ENCODE results near the gene WWOX.

The WWOX gene

DNA sequence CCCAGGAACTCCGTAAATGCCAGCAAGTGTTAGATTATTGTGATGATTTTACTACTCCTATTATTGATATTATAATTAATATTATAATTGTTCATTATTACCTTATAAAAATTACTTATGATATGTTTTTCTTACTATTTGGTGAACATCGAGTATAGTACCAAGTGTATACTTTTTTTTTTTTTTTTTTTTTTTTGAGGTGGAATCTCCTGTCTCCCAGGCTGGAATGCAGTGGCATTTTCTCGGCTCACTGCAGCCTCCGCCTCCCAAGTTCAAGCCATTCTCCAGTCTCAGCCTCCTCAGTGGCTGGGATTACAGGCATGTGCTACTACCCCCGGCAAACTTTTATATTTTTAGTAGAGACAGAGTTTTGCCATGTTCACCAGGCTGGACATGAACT is 347.0 kb downstream of the WWOX start:
- no peak for DNase-seq

DNA sequence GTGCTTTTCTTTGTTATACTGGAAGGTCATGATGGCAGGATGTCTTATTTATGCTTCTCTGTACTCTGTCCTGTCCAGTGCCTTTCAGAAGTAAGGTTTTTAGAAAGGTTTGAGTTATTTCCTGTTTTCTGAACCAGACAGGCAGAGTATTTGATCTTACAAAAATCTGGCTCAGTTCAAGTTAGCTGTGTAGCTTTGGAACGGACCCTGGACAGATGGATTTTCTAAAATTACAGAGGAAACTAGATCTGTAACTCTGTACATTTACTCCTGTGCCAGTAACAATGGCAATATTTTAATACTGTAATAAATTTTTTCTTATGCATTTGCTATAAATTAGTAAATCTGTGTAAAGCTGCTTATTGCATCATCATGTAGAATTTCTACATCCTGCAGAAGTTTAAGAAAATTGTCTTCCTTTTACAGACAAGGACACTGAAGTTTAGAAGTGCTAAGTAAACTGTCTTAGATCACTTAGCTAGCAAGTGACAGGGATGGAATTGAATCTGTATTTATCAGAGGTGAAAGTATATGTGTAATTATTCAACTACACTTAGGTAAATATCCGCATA is 347.6 kb downstream of the WWOX start:
- no peak for DNase-seq

DNA sequence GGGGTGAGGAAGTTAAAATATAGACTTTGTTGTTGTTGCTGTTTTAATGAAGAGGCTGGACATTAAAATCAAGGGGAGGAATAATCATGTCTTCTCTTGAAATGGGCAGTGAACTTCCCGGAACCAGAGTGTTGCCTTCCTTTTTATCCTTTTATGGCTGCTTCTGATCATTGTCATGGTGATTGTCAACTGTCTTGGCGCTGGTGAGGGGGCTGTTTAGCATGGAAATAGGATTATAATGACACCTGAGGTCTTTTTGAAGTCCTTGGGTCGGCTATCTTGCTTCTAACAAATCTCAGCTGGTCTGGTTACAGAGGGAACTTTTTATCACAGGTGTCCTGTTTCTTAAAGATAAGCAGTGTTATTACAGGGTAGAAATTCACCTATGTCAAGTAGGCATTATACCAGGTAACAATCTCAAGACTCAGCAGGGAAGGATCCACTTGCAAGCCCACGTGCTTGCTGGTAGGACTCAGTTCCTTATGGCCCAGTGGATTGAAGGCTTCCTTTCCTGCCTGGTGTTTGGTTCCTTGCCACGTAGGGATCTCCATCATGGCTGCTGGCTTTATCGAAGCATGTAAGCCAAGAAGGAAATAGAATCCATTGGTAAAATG is 349.3 kb downstream of the WWOX start:
- DNase-seq: no peak

DNA sequence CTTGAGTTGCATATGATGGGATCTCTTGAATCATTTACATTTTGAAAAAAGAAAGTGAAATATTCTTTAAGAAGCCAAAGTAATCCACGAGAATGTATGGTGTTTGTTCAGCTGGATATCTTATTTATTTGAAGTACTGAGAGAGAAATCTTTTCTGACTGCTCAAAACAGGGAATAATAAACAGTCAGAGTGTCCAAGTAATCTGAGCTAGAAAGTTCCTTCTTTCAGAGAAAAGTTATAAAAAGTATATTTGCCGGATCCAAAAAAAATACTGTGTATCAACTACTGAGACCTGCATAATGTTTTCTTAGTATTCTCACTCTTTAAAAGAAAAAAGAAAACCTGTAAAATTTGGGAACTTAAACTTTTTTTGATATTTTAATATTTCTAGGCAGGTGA is 350.8 kb downstream of the WWOX start:
- DNase-seq: no peak

DNA sequence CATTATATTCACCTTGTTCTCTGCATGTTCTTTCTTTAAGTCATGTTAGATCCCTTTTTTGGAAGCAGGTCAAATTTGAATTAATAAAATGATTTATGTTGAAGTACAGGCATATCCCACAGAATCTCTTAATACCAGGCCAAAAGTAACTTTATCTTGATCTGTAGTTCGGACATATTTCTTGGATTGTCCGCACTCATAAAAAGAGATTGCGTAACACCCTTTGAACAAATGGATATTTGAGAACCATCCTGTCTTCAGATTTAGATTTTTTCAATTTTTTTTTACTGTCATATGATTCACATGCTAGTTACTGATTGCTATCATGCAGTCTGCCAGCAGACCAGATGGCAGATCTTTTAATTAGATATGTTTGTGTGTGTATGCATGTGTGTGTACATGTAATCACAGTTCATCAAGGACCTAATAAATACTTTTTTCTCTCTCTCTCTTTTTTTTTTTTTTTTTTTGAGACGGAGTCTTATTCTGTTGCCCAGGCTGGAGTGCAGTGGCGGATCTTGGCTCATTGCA is 352.6 kb downstream of the WWOX start:
- DNase-seq: no peak

DNA sequence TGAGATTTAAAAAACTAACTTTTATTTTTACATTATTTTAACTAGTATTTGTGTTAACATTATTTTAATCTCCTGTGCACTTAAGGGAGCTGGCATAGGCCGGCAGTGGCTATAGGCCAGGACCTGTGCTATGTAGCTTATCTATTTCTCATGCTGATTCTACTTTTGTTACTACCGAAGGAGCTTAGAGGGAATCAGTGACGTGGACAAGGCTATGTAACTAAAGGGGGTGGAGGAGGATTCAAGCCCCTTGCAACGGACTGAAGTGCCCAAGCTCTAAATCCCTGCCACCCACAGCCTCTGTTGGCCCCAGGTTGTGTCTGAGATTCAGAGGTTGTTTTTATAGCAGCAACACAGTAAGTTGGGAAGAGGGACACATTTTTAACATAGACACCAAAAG is 356.4 kb downstream of the WWOX start:
- no peak for DNase-seq

DNA sequence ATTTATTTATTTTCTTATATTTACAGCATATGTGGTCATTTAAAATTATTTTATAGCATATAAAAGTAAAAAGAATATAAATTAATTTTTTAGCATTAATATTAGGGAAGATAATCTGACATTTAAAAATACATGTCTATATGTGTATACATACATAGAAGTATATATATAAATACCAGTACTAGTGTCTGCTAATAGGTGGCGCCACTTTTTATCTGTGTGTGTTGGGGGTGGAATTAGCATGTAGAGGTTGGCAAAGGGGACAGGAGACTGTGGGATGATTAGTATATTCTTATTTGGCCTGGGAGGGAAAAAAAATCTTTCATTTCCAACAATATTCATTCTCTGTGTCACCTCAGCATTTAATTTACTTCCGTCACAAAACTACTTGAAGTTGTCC is 359.1 kb downstream of the WWOX start:
- DNase-seq: no peak

DNA sequence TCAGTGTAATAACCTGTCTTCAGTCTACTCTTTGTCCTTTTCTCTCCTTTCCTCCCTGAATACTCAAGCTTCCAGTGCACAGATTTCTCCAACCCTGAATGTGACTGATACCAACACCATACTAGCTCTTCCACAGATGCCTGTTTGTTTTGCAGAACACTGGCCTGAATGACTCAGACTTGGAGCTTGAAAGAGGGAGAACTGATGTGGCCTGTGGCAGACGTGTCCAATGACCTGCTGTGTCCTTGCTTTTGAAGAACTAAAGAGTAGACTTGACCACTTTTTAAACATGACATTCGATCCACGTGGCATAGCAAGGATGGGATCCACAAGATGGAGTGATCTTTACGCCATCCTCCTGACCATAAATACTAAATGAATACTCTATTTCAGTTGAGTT is 361.0 kb downstream of the WWOX start:
- DNase-seq: no peak

DNA sequence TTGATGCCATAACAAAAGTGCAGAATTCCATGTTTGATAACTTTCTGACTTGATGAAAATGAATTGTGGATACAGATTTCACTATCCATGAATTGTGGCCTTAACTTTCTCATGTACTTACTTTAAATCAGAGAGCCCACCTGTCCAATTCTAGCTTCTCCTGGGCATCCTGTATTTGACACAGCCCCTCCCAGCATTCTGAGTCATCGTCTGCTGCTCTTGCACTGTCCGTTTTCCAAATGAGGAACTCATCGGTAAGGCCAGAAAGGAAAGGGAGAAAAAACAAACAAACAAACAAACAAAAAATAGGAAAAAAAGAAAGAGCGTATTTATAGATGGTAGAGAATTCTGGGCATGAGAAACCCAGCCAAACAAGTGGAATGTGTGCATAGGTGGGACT is 361.6 kb downstream of the WWOX start:
- no peak for DNase-seq

DNA sequence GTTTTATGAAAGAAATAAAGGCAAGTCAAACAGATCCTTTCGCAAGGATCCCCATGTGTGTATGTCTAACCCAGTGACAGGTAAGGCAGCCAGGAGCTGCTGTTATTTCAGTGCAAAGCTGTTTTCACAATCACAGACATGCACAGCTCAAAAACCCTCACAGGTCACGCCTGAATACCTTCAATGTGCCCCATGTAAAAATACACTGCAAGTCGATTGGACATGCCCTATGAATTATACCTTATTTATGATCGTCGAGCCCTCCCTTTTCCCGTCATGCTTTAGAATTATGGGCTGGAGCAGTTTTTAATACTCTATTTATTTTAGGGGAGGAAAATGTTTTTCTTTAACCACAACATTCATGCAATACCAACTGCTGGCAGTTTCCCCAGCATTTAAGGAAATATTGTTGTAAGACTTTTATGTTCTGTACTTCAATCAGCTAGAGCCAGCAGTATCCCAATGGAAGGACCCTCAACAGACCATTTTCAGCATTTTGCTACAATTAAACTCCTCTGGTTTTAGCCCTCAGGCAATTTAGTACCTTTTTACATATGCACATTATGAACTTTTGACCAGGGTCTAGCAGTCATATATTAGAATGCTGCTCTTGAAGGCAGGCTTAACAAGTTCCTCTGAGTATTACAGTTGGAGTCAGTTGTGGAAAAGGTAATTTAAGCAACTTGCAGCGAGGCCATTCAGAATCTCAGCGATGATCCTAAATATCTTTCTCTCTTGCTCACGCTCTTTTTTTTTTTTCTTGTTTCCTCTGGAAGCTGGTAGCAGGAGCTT is 362.2 kb downstream of the WWOX start:
- DNase-seq: no peak

DNA sequence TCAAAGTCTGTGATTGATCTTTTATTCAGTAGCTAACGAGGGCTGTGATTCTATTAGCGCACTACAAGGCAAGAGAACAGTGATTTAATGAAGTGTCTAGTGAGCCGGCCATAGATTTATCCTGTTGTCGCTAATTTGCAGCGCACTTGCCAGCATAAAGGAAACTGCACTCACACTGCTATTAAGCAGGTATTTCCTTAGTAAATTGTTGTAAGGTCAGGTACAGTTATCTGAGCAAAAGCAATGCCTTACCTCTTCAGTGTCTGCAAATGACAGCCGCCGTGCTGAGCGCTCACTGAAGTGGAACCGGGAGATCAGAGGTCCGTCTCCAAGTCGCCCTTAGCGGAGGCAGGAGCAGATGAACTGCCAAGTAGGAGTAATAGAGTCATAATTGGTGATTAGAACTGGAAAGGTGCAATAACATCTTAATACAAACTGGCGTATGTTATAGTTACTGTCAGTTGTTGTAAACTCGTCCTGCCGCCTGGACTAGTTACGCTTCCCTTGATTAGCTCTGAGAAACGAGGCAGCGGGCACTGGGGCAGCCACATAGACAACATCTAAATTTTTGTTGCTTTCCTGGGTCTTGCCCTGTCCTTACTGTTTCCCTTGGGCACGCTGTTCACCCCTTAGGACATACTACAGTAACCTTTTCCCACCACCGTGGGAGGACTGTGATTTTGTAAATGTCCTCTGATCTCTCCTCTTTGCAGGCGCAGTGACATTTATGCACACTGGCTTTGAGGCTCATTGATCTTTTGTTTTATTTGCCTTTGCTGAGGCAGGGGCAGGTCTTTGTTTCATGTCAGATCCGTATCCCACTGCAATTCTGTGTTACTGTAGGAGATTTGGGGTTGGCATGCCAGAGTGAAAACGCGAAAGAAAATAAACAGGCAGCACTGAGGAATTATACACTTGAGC is 363.1 kb downstream of the WWOX start:
- no peak for DNase-seq

DNA sequence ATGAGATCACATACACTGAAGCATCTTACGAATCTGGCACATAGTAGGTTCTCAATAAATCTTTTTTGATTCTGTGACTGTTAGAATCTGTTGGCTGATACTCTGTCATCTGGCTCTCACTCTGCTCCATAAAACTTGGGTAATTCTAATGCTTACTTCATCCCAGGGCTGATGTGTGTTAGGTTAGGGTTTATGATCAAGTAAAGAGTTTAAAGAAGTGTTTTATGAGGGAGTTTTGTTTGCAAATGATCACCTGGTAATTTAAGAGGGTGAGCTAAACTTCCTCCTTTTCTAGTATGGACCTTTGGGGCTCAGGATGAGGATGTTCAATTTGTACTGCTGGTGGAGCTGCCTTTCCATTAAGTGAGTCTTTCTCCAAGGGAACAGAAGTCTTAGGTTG is 364.1 kb downstream of the WWOX start:
- DNase-seq: no peak

DNA sequence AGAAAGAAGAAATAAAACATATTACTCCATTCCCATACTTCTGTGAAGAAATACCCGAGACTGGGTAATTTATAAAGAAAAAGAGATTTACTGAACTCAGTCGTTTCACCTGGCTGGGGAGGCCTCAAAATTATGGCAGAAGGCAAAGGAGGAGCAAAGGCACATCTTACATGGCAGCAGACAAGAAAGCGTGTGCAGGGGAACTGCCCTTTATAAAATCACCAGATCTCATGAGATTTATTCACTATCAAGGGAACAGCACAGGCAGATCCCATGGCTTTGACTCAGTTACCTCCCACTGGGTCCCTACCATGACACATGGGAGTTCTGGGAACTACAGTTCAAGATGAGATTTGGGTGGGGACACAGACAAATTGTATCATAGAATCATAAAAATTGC is 365.4 kb downstream of the WWOX start:
- no peak for DNase-seq

DNA sequence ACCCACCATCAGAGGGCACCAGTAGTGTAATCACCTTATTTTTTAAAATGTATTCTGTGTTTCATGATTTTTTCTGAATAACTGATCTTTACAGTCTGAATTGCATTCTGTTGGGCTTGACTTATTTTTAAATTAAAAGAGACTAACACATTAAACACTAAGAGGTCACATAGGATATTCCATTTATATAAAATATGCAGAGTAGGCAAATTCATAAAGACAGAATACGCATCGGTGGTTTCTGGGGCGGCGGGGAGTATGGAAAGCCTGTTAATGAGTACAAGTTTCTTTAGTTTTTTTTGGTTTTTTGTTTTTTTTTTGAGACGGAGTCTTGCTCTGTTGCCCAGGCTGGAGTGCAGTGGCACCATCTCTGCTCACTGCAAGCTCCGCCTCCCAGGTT is 366.3 kb downstream of the WWOX start:
- no peak for DNase-seq

DNA sequence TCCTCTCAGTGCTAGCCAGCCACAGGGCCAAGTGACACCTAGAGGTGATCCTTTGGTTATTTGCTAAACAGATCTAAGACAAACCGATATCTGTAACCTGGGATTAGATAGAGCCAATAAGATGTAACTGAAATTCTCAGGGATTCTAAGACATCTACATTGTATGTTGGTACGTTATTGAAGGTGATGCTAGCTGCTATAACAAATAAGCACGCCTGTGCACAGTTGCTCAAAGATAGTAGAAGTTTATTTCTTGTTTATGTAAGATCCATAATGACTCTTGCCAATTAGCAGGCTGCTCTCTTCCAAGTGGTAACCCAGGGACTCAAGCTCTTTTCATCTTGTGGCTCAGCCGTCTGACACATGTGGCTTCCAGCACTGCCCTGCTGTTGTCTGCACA is 370.3 kb downstream of the WWOX start:
- DNase-seq: no peak

DNA sequence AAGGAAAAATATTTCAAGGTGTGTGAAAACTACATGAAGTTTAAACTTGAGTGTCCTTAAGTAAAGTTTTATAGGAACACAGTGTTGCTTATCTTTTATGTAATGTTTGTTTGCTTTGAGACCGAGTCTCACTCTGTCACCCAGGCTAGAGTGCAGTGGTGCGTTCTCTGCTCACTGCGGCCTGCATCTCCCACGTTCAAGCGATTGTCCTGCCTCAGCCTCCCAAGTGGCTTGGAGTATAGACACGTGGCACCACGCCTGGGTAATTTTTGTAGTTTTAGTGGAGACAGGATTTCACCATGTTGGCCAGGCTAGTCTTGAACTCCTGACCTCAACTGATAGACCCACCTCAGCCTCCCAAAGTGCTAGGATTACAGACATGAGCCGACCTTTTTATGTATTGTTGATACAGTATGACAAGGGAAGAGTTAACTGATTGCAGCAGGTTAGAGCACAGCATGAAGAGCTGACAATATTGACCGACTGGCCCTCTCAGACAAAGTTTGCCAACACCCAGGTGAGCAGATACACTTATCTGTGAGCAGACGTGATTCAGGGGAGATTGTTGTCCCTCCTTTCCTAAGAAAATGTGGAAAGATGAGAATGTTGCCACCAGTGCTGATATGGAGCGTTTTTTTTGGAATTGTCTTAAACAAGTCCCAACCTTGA is 373.7 kb downstream of the WWOX start:
- no peak for DNase-seq

DNA sequence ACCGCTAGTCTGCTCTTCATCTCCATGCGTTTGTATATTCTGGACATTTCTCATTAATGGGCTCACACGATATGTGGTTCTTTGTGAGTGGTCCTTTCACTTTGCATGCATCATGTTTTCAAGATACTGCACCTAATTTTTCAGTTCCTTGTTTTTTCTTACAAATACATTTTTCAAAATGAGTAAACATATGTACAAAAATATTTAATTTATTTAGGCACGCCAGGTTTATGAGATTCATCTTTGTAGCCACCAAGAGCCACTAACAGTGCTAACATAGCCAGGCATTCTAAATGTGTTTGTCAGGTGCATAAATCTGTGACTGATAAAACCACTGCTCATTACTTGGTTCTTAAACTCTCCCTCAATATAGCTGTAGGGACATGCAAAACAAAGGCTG is 375.3 kb downstream of the WWOX start:
- DNase-seq: no peak

DNA sequence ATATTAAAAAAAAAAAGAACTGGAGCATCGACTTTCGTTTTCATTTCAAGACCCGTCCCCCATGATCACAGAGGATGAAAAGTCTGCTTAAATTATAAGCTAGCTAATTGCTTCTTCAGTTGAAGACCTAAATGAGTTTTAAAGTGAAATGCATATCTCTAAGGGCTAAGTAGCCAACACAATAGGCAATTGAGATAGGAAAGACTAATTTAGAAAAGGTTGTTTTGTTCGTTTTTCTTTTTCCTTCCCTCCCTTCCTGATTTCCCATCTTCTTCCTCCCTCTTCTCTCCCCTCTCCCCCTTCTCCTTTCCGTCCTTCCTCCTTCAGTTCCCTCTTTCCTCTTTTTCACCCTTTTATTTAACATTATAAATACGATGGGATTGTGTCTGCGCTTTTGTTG is 377.2 kb downstream of the WWOX start:
- no peak for DNase-seq

DNA sequence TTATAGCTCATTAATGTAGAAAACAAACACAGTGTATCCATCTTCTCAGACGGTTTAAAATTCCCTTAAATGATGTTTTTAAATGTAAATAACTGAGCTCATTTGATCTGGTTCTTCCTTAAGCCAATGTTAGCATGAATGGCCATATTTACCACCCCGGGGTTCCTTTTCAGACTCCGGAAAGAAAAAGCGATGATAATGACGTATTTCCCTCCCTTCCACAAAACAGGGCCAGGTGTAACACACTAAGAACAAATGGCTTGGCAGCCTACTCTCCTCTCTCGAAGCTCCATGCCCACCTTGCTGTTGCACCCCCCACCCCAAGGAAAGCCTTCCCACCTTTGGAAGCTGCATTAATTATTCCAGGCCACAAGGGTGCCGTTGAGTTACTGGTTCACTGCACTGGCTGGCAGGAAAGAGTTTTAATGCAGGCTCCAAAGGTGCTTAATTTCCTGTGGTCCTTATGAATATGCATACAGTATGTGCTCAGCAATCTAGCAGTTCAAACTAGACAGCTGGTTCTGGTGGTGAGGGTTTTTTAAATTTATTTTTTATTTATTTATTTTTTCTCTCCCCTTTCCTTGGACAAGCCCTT is 378.9 kb downstream of the WWOX start:
- DNase-seq: no peak

DNA sequence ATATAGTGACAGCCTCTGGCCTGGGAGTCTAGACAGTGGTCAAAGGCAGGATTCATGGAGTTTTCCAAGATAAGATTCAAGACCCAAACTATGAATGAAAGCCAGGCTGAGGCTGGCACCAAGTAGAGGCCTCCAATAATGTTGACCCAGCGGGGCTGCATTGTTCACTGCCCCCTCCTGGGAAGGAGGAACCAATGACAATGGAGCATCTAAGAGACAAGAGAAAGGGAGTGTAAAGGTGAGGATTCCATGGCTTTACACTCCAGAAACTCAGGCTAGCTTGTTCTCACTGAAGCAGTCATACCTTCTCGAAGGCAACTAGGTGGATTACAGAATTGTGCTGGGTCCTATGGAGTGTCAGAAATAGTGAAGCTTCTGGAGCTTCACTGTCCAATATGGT is 380.3 kb downstream of the WWOX start:
- no peak for DNase-seq

DNA sequence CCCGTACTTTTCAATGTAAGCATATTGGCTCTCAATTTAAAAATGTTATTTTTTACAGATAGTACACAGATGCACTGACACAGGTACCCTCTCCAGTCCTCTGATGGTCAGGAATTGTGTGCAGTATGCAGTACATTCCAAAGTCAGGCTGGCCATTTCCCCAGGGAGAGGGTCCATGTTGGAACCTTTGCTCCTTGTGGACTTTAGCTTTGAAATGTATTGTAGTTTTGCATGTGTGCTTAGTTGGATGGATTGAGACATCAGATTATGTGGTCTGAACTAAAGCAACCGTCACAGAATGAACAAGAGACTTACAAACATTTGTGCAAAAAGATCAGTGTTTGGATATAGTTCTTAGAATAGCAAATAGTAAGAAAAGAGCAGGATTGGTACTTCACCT is 381.1 kb downstream of the WWOX start:
- DNase-seq: no peak
